Mesendoderm (in vitro differentiated cells): ENCODE data around the gene THRAP3.

Experiments used
- DNase-seq: peaks from one replicate; pipeline ENCODE4 v3.0.0; 2013
- H2AK5ac ChIP-seq: 2 replicates; pipeline ENCODE4 v1.6.1; 2013; ENCODE audit warnings: low read length, inconsistent platforms
- H2BK120ac ChIP-seq: 2 replicates; pipeline ENCODE4 v1.6.1; 2013; ENCODE audit warnings: low read depth, mild to moderate bottlenecking, low read length, moderate library complexity, mixed read lengths
- H2BK15ac ChIP-seq: replicated peaks from 2 replicates; pipeline ENCODE4 v1.6.1; 2013; ENCODE audit warnings: low read depth, mild to moderate bottlenecking, moderate library complexity
- H2BK5ac ChIP-seq: 2 replicates; pipeline ENCODE4 v1.6.1; 2013; ENCODE audit warnings: low read length, inconsistent platforms
- H3K18ac ChIP-seq: 2 replicates; pipeline ENCODE4 v1.6.1; 2013; ENCODE audit warnings: mild to moderate bottlenecking, low read length, mixed read lengths
- H3K23ac ChIP-seq: one replicate; pipeline ENCODE4 v1.6.1; 2013; ENCODE audit warnings: low read length
- H3K27ac ChIP-seq: 2 replicates; pipeline ENCODE4 v1.5.1; 2013; ENCODE audit warnings: low read depth, mild to moderate bottlenecking, inconsistent platforms, low read length, moderate library complexity
- H3K27me3 ChIP-seq: 2 replicates; pipeline ENCODE4 v1.6.1; 2013; ENCODE audit warnings: low read length, control low read depth, mild to moderate bottlenecking, inconsistent platforms; ENCODE audit not compliant: insufficient read depth, poor library complexity
- H3K36me3 ChIP-seq: 2 replicates; pipeline ENCODE4 v1.6.1; 2013; ENCODE audit warnings: low read length, inconsistent platforms; ENCODE audit not compliant: control insufficient read depth, insufficient read depth
- H3K4ac ChIP-seq: one replicate; pipeline ENCODE4 v1.6.1; 2013; ENCODE audit warnings: low read depth, mild to moderate bottlenecking, low read length, moderate library complexity
- H3K4me1 ChIP-seq: 2 replicates; pipeline ENCODE4 v1.6.1; 2013; ENCODE audit warnings: low read depth, low read length, inconsistent platforms; ENCODE audit not compliant: control insufficient read depth
- H3K4me2 ChIP-seq: 2 replicates; pipeline ENCODE4 v1.6.1; 2013; ENCODE audit warnings: low read length
- H3K4me3 ChIP-seq: 2 replicates; pipeline ENCODE4 v1.5.1; 2013; ENCODE audit warnings: mild to moderate bottlenecking, low read length
- H3K56ac ChIP-seq: one replicate; pipeline ENCODE4 v1.6.1; 2013; ENCODE audit warnings: low read length
- H3K79me1 ChIP-seq: 2 replicates; pipeline ENCODE4 v1.6.1; 2013; ENCODE audit warnings: low read length, inconsistent platforms
- H3K79me2 ChIP-seq: 2 replicates; pipeline ENCODE4 v1.6.1; 2013; ENCODE audit warnings: mild to moderate bottlenecking, low read length; ENCODE audit not compliant: control insufficient read depth, insufficient read depth
- H3K9ac ChIP-seq: 2 replicates; pipeline ENCODE4 v1.6.1; 2013; ENCODE audit warnings: low read length, inconsistent platforms
- H4K5ac ChIP-seq: one replicate; pipeline ENCODE4 v1.6.1; 2013; ENCODE audit warnings: low read length
- H4K8ac ChIP-seq: one replicate; pipeline ENCODE4 v1.6.1; 2013; ENCODE audit warnings: low read depth, mild to moderate bottlenecking, control low read depth, low read length, moderate library complexity
- WGBS: extraction: QIAGEN DNeasy Blood & Tissue Kit; methylation state at CpG from one replicate; pipeline ENCODE4 v1.1.7; 2013; ENCODE audit warnings: low lambda C conversion rate, missing lambda C conversion rate; ENCODE audit not compliant: insufficient coverage; ENCODE audit errors: extremely low coverage; 5-methylcytosine and 5-hydroxymethylcytosine counted together

The THRAP3 gene

GRCh38 chr1:36177589-36178431 lies 46.4 kb upstream of the THRAP3 start:
- peaks cover 13% of the 10 kb centered on the region for H3K36me3 ChIP-seq
- peaks cover 6% of the 10 kb centered on the region for H3K4me1 ChIP-seq
- H3K9ac ChIP-seq: peak overlapping the region; percentile 67
- H3K4ac ChIP-seq: no peak overlapping the region
- peak overlapping the region; percentile 41 for H3K18ac ChIP-seq
- no peak overlapping the region for H3K23ac ChIP-seq
- H3K4me3 ChIP-seq: no peak overlapping the region
- peak overlapping the region; percentile 63 for H3K27ac ChIP-seq
- H4K8ac ChIP-seq: no peak overlapping the region
- no peak overlapping the region for H2BK120ac ChIP-seq
- H2BK5ac ChIP-seq: no peak overlapping the region
- no peaks in the 10 kb centered on the region for H3K79me2 ChIP-seq
- no peaks in the 10 kb centered on the region for H3K27me3 ChIP-seq
- H3K4me2 ChIP-seq: no peak overlapping the region
- peak; percentile 59 for DNase-seq
- peaks cover 2% of the 10 kb centered on the region for H3K79me1 ChIP-seq
- no peak overlapping the region for H2BK15ac ChIP-seq
- no peak overlapping the region for H2AK5ac ChIP-seq
- no CpG with 5 or more reads among the region's 33 CpGs for WGBS
- peak overlapping the region; percentile 52 for H3K56ac ChIP-seq
- no peak overlapping the region for H4K5ac ChIP-seq

DNA sequence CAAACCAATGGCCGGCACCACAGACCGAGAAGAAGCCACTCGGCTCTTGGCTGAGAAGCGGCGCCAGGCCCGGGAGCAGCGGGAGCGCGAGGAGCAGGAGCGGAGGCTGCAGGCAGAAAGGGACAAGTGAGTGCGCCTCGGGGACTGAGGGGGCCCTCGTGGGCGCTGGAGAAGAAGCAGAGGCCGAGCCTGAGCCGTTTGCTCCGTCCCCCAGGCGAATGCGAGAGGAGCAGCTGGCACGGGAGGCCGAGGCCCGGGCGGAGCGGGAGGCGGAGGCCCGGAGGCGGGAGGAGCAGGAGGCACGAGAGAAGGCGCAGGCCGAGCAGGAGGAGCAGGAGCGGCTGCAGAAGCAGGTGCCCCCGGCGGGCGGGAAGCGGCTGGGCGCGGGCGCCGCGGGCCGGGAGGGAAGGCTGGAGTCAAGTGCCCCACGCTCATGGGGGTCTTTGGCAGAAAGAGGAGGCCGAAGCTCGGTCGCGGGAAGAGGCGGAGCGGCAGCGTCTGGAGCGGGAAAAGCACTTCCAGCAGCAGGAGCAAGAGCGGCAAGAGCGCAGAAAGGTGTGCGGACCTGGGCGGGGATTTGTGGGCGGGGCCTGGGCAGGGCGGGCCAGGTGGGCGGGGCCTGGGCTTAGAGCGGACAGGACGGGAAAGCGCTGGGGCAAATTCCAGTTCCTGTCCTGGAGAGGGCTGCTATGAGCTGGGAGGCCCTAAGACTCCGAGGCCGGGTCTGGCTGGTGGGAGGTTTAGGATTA lies 45.6 kb upstream of the THRAP3 start:
- Histone ChIP-seq H3K79me2 (no peaks in the 10 kb centered on the region), H3K9ac (peak overlapping the region; percentile 67), H3K4me1 (peaks cover 6% of the 10 kb centered on the region), H3K56ac (peak overlapping the region; percentile 52), H3K27me3 (no peaks in the 10 kb centered on the region), H3K4me2 (peak overlapping the region; percentile 19), H2BK120ac (no peak overlapping the region), H3K18ac (peak overlapping the region; percentile 41), H3K4me3 (no peak overlapping the region), H3K4ac (no peak overlapping the region), H2BK5ac (peak overlapping the region; percentile 21), H3K79me1 (peaks cover 2% of the 10 kb centered on the region), H2BK15ac (no peak overlapping the region), H2AK5ac (no peak overlapping the region), H4K5ac (no peak overlapping the region), H3K36me3 (peaks cover 11% of the 10 kb centered on the region), H3K27ac (peak overlapping the region; percentile 63), H3K23ac (no peak overlapping the region), H4K8ac (no peak overlapping the region)
- no CpG with 5 or more reads among the region's 62 CpGs for WGBS
- peak; percentile 97 for DNase-seq

- Histone ChIP-seq H2AK5ac (no peak overlapping the region), H2BK120ac (no peak overlapping the region), H2BK5ac (no peak overlapping the region), H3K79me1 (peaks cover 2% of the 10 kb centered on the region), H3K4ac (no peak overlapping the region), H3K36me3 (peaks cover 10% of the 10 kb centered on the region), H3K4me1 (peaks cover 6% of the 10 kb centered on the region), H3K56ac (peak overlapping the region; percentile 2), H3K23ac (no peak overlapping the region), H3K4me3 (no peak overlapping the region), H4K5ac (no peak overlapping the region), H3K79me2 (no peaks in the 10 kb centered on the region), H3K4me2 (no peak overlapping the region), H2BK15ac (no peak overlapping the region), H3K27ac (no peak overlapping the region), H3K27me3 (no peaks in the 10 kb centered on the region), H3K9ac (peak overlapping the region; percentile 10), H4K8ac (no peak overlapping the region), H3K18ac (no peak overlapping the region)
- WGBS: no CpG with 5 or more reads among the region's 19 CpGs
- no peak for DNase-seq
These were observed 45.0 kb upstream of the THRAP3 start for GRCh38 chr1:36179220-36179600.

DNA sequence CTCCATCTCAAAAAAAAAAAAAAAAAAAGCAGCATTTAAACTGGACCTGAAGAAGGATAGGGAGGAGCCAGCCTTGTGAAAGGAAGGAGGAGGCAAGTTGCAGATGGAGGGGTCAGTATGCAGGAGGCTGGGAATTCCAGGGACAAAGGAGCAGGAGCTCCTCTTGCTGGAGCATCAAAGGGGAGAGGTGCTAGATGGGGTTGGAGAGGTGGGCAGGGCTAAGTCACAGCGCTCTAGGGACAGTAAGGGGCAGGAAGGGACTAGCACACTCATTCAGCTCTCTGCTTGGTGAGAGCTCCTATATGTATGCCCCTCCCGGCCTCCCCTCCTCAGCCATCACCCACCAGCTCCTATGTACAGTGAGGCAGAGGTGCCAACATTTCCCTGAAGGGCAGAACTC lies 41.5 kb upstream of the THRAP3 start:
- DNase-seq: peak; percentile 57
- H3K9ac ChIP-seq: no peak overlapping the region
- H3K79me1 ChIP-seq: peaks cover 2% of the 10 kb centered on the region
- no peak overlapping the region for H3K4ac ChIP-seq
- H3K23ac ChIP-seq: no peak overlapping the region
- no peak overlapping the region for H3K4me2 ChIP-seq
- no peaks in the 10 kb centered on the region for H3K27me3 ChIP-seq
- no peak overlapping the region for H3K4me3 ChIP-seq
- no peak overlapping the region for H3K56ac ChIP-seq
- H4K8ac ChIP-seq: no peak overlapping the region
- H2BK15ac ChIP-seq: no peak overlapping the region
- no peak overlapping the region for H3K27ac ChIP-seq
- no peaks in the 10 kb centered on the region for H3K79me2 ChIP-seq
- no peak overlapping the region for H3K18ac ChIP-seq
- no peak overlapping the region for H4K5ac ChIP-seq
- H3K4me1 ChIP-seq: no peaks in the 10 kb centered on the region
- no CpG with 5 or more reads among the region's 2 CpGs for WGBS
- H2BK120ac ChIP-seq: no peak overlapping the region
- H2AK5ac ChIP-seq: no peak overlapping the region
- H3K36me3 ChIP-seq: peaks cover 9% of the 10 kb centered on the region
- H2BK5ac ChIP-seq: no peak overlapping the region

DNA sequence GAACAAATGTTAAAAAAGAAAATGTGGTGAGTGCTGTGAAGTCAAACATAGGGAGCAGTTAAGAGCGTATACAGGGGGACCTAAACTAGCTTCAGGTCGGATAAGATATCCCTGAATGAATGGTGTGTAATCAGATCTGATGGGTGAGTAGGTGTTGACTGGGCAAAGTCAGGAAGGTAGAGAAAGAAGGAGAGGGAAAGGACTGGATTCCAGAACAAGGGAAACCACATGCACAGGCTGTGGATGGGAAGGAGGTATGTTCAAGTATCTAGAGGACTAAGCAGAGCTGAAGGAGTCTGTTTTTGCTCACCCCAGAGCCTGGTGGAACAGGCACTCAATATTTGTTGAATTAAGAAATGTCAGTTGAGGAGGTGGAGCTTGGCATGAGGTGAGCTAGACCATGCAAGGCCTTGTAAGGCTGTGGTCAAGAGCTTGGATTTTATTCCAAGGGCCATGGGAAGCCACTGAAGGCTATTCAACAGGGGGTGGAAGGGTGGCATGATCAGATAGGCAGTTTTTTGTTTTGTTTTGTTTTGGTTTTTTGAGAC lies 40.9 kb upstream of the THRAP3 start:
- peaks cover 2% of the 10 kb centered on the region for H3K79me1 ChIP-seq
- H2BK15ac ChIP-seq: no peak overlapping the region
- no peak overlapping the region for H3K4ac ChIP-seq
- no peak overlapping the region for H4K5ac ChIP-seq
- no peak overlapping the region for H3K23ac ChIP-seq
- no peak overlapping the region for H3K4me2 ChIP-seq
- WGBS: no CpG with 5 or more reads among the region's 2 CpGs
- no peaks in the 10 kb centered on the region for H3K79me2 ChIP-seq
- DNase-seq: no peak
- no peak overlapping the region for H2BK5ac ChIP-seq
- no peak overlapping the region for H3K9ac ChIP-seq
- H3K27me3 ChIP-seq: no peaks in the 10 kb centered on the region
- H3K4me3 ChIP-seq: no peak overlapping the region
- H4K8ac ChIP-seq: no peak overlapping the region
- no peak overlapping the region for H3K18ac ChIP-seq
- H3K36me3 ChIP-seq: peaks cover 9% of the 10 kb centered on the region
- no peak overlapping the region for H2BK120ac ChIP-seq
- H2AK5ac ChIP-seq: no peak overlapping the region
- no peak overlapping the region for H3K56ac ChIP-seq
- H3K4me1 ChIP-seq: no peaks in the 10 kb centered on the region
- no peak overlapping the region for H3K27ac ChIP-seq
